ENCODE results near the gene TWF2. TPM values are rescaled to one million over a fixed set of nuclear protein-coding genes. Genes with fewer than 3 reads are reported as not detected.

Gene TWF2
- total and polyA plus RNA-seq, 2 donors from 2014 or later, result 44.0 to 59.9 TPM

- FAIRE-seq, result no peak
- H3K36me3 ChIP-seq (ENCODE audit: control insufficient read depth in 2 of 3, insufficient read depth in 3 of 3, low read length in 3 of 3), result peaks cover 25 to 70% (median 52%) of the 10 kb centered on the region in 3 donors
- H3K27me3 ChIP-seq (ENCODE audit: control insufficient read depth, insufficient read depth, low read length), result no peaks in the 10 kb centered on the region
- H3K4me3 ChIP-seq (ENCODE audit: low read length in 3 of 3), result no peak overlapping the region
- H3K9ac ChIP-seq (ENCODE audit: low read length in 3 of 3), result no peak overlapping the region
- DNase-seq, result no peak
- no peak overlapping the region for H3K27ac ChIP-seq (ENCODE audit: low read depth in 2 of 2, low read length in 2 of 2)
- no peaks in the 10 kb centered on the region for H3K9me3 ChIP-seq (ENCODE audit: control insufficient read depth in 2 of 3, insufficient read depth in 1 of 3, low read length in 3 of 3)
- TF ChIP-seq CTCF (IDR thresholded peaks at IDR 0.05; ENCODE audit: borderline replicate concordance, extremely low read depth, insufficient read depth), result no peak
- H3K4me1 ChIP-seq (ENCODE audit: control insufficient read depth in 2 of 3, insufficient read depth in 2 of 3, low read depth in 1 of 3, low read length in 3 of 3), result peaks cover 0 to 17% (median 13%) of the 10 kb centered on the region in 3 donors
- intact Hi-C loops (cut with DNase I), result no loop called here
These were observed 23.5 kb upstream of the TWF2 start for GRCh38 chr3:52262447-52262846.

DNA sequence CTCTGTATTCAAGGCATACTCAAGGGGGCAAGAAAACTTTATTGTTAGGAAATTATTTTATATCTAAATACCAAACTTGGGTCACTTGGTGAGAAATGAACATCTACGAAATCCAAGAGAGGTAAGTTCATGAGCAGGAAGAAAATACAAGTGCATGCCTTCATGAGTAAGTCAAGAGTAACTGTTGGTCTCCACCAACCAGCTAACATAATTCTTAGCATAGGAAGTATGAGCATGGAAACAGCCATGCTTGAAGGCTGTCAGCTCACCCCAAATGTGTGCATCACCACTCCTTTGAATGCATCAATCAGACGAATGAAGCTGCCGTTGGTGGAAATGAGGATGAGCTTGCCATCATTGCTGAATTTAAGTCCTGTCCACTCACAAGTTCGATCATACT is 20.5 kb upstream of the TWF2 start:
- H3K36me3 ChIP-seq (ENCODE audit: control insufficient read depth in 2 of 3, insufficient read depth in 3 of 3, low read length in 3 of 3), result peaks cover 39 to 79% (median 63%) of the 10 kb centered on the region in 3 donors
- no peak overlapping the region for H3K4me3 ChIP-seq (ENCODE audit: low read length in 3 of 3)
- no peaks in the 10 kb centered on the region for H3K9me3 ChIP-seq (ENCODE audit: control insufficient read depth in 2 of 3, insufficient read depth in 1 of 3, low read length in 3 of 3)
- intact Hi-C loops (cut with DNase I), result no loop called here
- H3K9ac ChIP-seq (ENCODE audit: low read length in 3 of 3), result no peak overlapping the region
- no peak for TF ChIP-seq CTCF (IDR thresholded peaks at IDR 0.05; ENCODE audit: borderline replicate concordance, extremely low read depth, insufficient read depth)
- H3K27me3 ChIP-seq (ENCODE audit: control insufficient read depth, insufficient read depth, low read length), result no peaks in the 10 kb centered on the region
- H3K4me1 ChIP-seq (ENCODE audit: control insufficient read depth in 2 of 3, insufficient read depth in 2 of 3, low read depth in 1 of 3, low read length in 3 of 3), result peaks cover 0 to 13% (median 12%) of the 10 kb centered on the region in 3 donors
- FAIRE-seq (no peak), DNase-seq (no peak)
- no peak overlapping the region for H3K27ac ChIP-seq (ENCODE audit: low read depth in 2 of 2, low read length in 2 of 2)

DNA sequence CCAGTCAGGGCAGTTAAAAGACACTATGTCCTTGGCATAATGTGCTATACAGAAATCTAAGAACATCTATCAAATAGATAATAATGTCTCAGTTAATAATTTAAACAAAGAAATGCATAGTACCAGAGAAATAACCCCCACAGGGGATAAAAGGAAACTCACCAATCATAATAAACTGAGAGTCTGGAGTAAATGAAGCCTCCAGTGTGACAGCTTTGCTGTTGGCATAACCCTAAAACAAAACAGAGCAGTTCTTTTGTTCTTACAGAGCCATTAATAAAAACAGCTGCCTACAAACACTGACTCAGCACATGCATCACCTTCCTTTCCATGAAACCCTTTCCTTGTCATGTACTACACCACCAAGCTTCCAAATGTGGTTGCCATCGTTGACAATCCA is 20.1 kb upstream of the TWF2 start:
- intact Hi-C loops (cut with DNase I), result no loop called here
- Histone ChIP-seq H3K4me3 (ENCODE audit: low read length in 3 of 3) (no peak overlapping the region), H3K4me1 (ENCODE audit: control insufficient read depth in 2 of 3, insufficient read depth in 2 of 3, low read depth in 1 of 3, low read length in 3 of 3) (peaks cover 0 to 13% (median 13%) of the 10 kb centered on the region in 3 donors), H3K9ac (ENCODE audit: low read length in 3 of 3) (no peak overlapping the region), H3K9me3 (ENCODE audit: control insufficient read depth in 2 of 3, insufficient read depth in 1 of 3, low read length in 3 of 3) (no peaks in the 10 kb centered on the region), H3K27ac (ENCODE audit: low read depth in 2 of 2, low read length in 2 of 2) (no peak overlapping the region), H3K36me3 (ENCODE audit: control insufficient read depth in 2 of 3, insufficient read depth in 3 of 3, low read length in 3 of 3) (peaks cover 36 to 76% (median 61%) of the 10 kb centered on the region in 3 donors), H3K27me3 (ENCODE audit: control insufficient read depth, insufficient read depth, low read length) (no peaks in the 10 kb centered on the region)
- no peak for FAIRE-seq
- DNase-seq, result no peak
- no peak for TF ChIP-seq CTCF (IDR thresholded peaks at IDR 0.05; ENCODE audit: borderline replicate concordance, extremely low read depth, insufficient read depth)

GRCh38 chr3:52257911-52258310 is 19.0 kb upstream of the TWF2 start:
- DNase-seq, result no peak
- peaks cover 34 to 72% (median 62%) of the 10 kb centered on the region in 3 donors for H3K36me3 ChIP-seq (ENCODE audit: control insufficient read depth in 2 of 3, insufficient read depth in 3 of 3, low read length in 3 of 3)
- no peak overlapping the region for H3K4me3 ChIP-seq (ENCODE audit: low read length in 3 of 3)
- H3K9me3 ChIP-seq (ENCODE audit: control insufficient read depth in 2 of 3, insufficient read depth in 1 of 3, low read length in 3 of 3), result no peaks in the 10 kb centered on the region
- no peak for FAIRE-seq
- no peaks in the 10 kb centered on the region for H3K27me3 ChIP-seq (ENCODE audit: control insufficient read depth, insufficient read depth, low read length)
- no peak overlapping the region for H3K27ac ChIP-seq (ENCODE audit: low read depth in 2 of 2, low read length in 2 of 2)
- H3K4me1 ChIP-seq (ENCODE audit: control insufficient read depth in 2 of 3, insufficient read depth in 2 of 3, low read depth in 1 of 3, low read length in 3 of 3), result peaks cover 0 to 20% (median 16%) of the 10 kb centered on the region in 3 donors
- no peak for TF ChIP-seq CTCF (IDR thresholded peaks at IDR 0.05; ENCODE audit: borderline replicate concordance, extremely low read depth, insufficient read depth)
- intact Hi-C loops (cut with DNase I), result no loop called here
- no peak overlapping the region for H3K9ac ChIP-seq (ENCODE audit: low read length in 3 of 3)
